ENCODE data around the gene NANOS2.
"Not testable (repeated sequence)": the region's sequence is repeated elsewhere in the genome, so short reads cannot be mapped to it uniquely, and the experiment has no call there.

DNA sequence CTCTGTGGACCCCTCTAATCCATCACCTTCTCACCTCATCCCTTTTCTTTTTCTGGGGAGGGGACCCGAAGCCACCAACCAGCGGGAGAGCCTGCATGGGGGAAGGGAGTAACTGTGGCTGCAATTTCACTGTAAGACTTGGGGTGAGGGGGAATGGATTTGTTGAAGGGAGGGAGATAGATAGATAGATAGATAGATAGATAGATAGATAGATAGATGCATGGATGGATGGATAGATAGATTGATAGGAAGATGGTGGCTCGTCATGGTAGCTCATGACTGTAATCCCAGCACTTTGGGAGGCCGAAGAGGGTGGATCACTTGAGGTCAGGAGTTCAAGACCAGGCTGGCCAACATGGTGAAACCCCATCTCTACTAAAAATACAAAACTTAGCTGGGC lies 47.3 kb downstream of the NANOS2 start:
- TF ChIP-seq, protein P1, sequence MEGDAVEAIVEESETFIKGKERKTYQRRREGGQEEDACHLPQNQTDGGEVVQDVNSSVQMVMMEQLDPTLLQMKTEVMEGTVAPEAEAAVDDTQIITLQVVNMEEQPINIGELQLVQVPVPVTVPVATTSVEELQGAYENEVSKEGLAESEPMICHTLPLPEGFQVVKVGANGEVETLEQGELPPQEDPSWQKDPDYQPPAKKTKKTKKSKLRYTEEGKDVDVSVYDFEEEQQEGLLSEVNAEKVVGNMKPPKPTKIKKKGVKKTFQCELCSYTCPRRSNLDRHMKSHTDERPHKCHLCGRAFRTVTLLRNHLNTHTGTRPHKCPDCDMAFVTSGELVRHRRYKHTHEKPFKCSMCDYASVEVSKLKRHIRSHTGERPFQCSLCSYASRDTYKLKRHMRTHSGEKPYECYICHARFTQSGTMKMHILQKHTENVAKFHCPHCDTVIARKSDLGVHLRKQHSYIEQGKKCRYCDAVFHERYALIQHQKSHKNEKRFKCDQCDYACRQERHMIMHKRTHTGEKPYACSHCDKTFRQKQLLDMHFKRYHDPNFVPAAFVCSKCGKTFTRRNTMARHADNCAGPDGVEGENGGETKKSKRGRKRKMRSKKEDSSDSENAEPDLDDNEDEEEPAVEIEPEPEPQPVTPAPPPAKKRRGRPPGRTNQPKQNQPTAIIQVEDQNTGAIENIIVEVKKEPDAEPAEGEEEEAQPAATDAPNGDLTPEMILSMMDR (IDR thresholded peaks at IDR 0.05), result not testable (repeated sequence)
- TF ChIP-seq POLR2A (IDR thresholded peaks at IDR 0.05), result not testable (repeated sequence)

Measured in thyroid gland (tissue), 4 donors.